ENCODE data around the gene TEX14.
"Not testable (repeated sequence)": the region's sequence is repeated elsewhere in the genome, so short reads cannot be mapped to it uniquely, and the experiment has no call there.

The TEX14 gene

DNA sequence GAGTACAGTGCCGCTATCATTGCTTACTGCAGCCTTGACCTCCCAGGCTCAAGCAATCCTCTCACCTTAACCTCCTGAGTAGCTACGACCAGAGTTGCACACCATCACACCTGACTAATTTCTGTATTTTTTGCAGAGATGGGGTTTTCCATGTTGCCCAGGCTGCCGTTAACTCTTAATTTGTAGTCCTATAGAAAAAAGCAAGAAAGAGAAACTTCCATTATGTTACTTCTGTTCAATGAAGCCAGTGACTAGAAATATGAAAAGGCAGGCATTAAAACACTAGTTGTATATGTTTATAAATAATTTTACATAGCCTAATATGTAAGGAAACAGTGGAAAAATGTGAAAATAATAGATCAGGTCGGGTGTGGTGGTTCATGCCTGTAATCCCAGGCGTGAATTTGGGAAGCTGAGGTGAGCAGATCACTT, 10.2 kb upstream of the TEX14 start:
- Mint-ChIP-seq H3K4me1 (ENCODE audit: low read depth) (no peaks in the 10 kb centered on the region), H3K27ac (no peak overlapping the region), H3K4me3 (no peak overlapping the region), H3K36me3 (peaks cover 4% of the 10 kb centered on the region), H3K9me3 (ENCODE audit: low read depth) (no peaks in the 10 kb centered on the region), H3K27me3 (no peaks in the 10 kb centered on the region)

GRCh38 chr17:58699771-58700170, 7.9 kb upstream of the TEX14 start:
- Mint-ChIP-seq H3K4me1 (ENCODE audit: low read depth) (peaks cover 6% of the 10 kb centered on the region), H3K27me3 (no peaks in the 10 kb centered on the region), H3K36me3 (peaks cover 3% of the 10 kb centered on the region), H3K27ac (no peak overlapping the region), H3K4me3 (no peak overlapping the region), H3K9me3 (ENCODE audit: low read depth) (no peaks in the 10 kb centered on the region)

- Mint-ChIP-seq H3K27me3 (no peaks in the 10 kb centered on the region), H3K4me3 (peak overlapping the region; percentile 65), H3K4me1 (ENCODE audit: low read depth) (peaks cover 29% of the 10 kb centered on the region), H3K27ac (no peak overlapping the region), H3K36me3 (peaks cover 4% of the 10 kb centered on the region), H3K9me3 (ENCODE audit: low read depth) (no peaks in the 10 kb centered on the region)
Measured at GRCh38 chr17:58694826-58695225, 3.0 kb upstream of the TEX14 start.

DNA sequence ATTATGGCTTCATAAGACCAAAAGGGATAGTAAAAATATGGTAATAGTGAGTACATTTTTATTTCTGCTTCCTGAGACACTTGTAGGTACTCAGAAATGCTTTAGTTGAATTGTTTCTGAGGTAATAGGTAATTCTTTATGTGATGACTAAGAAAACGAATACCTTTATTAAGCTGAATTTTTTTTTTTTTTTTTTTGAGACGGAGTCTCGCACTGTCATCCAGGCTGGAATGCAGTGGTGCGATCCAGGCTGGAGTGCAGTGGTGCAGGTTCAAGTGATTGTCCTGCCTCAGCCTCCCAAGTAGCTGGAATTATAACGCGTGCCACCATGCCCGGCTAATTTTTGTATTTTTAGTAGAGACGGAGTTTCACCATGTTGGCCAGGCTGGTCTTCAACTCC, 2.5 kb upstream of the TEX14 start:
- H3K4me3 Mint-ChIP-seq = peak overlapping the region; percentile 65

DNA sequence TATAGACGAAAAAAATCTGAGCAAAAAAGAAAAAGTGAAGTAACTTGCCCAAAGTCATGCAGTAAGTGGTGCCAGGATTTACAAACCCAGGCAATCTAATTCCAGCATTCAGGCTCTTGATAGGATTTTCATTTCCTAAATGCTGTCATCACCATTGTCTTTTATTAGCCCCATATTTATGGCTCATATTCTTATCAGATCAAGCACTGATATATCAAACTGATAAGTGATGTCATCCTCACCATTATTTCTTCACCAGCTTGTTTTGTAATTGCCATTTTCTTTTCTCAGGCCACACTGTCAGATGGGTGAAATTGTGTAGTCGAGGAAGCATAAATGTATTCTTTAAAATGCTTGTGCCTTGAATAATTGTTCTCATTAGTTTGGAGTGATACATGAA, 1.9 kb upstream of the TEX14 start:
- Mint-ChIP-seq H3K4me3 (peak overlapping the region; percentile 93), H3K9me3 (ENCODE audit: low read depth) (no peaks in the 10 kb centered on the region), H3K36me3 (peaks cover 4% of the 10 kb centered on the region), H3K27ac (peak overlapping the region; percentile 22), H3K27me3 (no peaks in the 10 kb centered on the region), H3K4me1 (ENCODE audit: low read depth) (peaks cover 29% of the 10 kb centered on the region)

More for the DNA sequence above, 2.5 kb upstream of the TEX14 start:
- peaks cover 4% of the 10 kb centered on the region for H3K36me3 Mint-ChIP-seq
- peaks cover 29% of the 10 kb centered on the region for H3K4me1 Mint-ChIP-seq (ENCODE audit: low read depth)
- H3K9me3 Mint-ChIP-seq (ENCODE audit: low read depth) = no peaks in the 10 kb centered on the region
- H3K27ac Mint-ChIP-seq = no peak overlapping the region
- no peaks in the 10 kb centered on the region for H3K27me3 Mint-ChIP-seq

DNA sequence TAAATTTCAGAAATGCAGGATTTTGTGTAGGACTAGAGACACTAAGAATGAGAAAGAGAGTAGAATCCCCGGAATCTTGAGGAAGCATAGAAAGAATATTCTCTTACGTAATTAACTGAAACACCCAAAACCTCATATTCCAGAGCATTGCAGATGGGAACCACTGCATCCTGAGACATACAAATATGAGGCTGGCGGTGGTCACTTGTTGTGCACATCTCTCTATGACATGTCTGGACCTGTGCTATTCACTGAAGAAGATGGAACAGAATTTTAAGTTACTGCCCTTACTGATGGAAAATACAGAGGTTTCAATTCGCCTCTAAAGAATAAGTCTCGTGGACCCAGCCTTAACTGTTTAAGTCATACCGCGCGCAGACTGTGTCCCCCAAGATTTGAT, 1.4 kb upstream of the TEX14 start:
- H3K27ac Mint-ChIP-seq = peak overlapping the region; percentile 85
- no peaks in the 10 kb centered on the region for H3K27me3 Mint-ChIP-seq
- peaks cover 29% of the 10 kb centered on the region for H3K4me1 Mint-ChIP-seq (ENCODE audit: low read depth)
- H3K36me3 Mint-ChIP-seq = peaks cover 4% of the 10 kb centered on the region
- no peaks in the 10 kb centered on the region for H3K9me3 Mint-ChIP-seq (ENCODE audit: low read depth)
- H3K4me3 Mint-ChIP-seq = peak overlapping the region; percentile 93

GRCh38 chr17:58692239-58693055, 602 bp upstream of the TEX14 start, which contains the start of gene RAD51C:
Gene RAD51C (plus strand): TSS chr17:58692602. CDS start chr17:58692644, 42 bp downstream.
- Mint-ChIP-seq H3K4me3 (peak within 1 kb of the TSS; percentile 93), H3K36me3 (peaks cover 4% of the 10 kb centered on the region), H3K9me3 (ENCODE audit: low read depth) (no peaks in the 10 kb centered on the region), H3K4me1 (ENCODE audit: low read depth) (peaks cover 29% of the 10 kb centered on the region), H3K27me3 (no peaks in the 10 kb centered on the region), H3K27ac (peak within 1 kb of the TSS; percentile 85)

DNA sequence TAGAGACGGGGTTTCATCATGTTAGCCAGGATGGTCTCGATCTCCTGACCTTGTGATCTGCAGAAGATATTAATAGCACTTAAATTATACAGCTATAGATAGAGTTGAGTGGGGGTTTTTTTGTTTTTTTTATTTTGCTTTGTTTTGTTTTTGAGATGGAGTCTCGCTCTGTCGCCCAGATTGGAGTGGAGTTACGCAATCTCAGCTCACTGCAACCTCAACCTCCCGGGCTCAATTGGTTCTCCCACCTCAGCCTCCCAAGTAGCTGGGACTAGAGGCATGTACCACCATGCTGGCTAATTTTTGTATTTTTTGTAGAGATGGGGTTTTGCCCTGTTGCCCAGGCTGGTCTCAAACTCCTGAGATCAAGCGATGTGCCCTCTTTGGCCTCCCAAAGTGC, 1.8 kb downstream of the TEX14 start:
- peaks cover 25% of the 10 kb centered on the region for H3K4me1 Mint-ChIP-seq (ENCODE audit: low read depth)
- not testable (repeated sequence) for H3K36me3 Mint-ChIP-seq; H3K4me3 Mint-ChIP-seq; H3K27ac Mint-ChIP-seq; H3K27me3 Mint-ChIP-seq; H3K9me3 Mint-ChIP-seq (ENCODE audit: low read depth)

DNA sequence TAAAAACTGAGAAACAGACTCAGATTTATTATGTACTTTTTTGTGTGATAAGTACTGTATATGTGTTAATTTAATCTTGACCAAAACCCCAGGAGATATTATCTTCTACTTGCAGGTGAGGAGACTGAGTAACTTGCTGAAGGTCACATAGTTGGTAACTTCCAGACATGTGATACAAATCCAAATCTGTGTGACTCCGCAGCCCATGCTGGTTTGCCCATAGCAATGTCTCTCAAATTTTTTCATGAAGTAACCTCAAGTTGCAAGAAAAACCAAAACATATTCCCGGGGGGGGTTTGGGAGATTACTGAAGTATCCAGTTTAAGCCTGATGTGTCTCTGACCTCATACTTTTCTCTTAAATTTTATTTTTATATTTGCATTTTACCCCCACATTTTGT, 3.3 kb downstream of the TEX14 start:
- Mint-ChIP-seq H3K27ac (no peak overlapping the region), H3K27me3 (no peaks in the 10 kb centered on the region), H3K9me3 (ENCODE audit: low read depth) (no peaks in the 10 kb centered on the region), H3K4me3 (no peak overlapping the region), H3K4me1 (ENCODE audit: low read depth) (peaks cover 13% of the 10 kb centered on the region), H3K36me3 (no peaks in the 10 kb centered on the region)

DNA sequence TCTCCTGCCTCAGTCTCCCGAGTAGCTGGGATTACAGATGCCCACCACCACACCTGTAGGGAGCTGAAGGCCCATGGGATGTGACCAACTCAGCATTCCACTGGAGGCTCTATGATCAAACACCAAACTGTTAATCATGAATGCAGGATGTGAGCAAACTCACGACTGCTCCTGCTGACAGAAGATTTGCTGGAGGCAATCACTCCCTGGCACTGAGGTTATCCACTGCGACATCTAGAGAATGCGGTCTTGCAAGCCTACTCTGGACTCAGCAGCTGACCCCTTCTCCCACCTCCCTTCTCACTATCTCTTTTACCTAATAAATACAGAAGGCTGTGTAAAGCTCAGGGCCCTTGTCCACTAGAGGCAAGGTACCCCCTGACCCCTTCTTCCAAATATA, 4.9 kb downstream of the TEX14 start:
- no peaks in the 10 kb centered on the region for H3K27me3 Mint-ChIP-seq
- H3K36me3 Mint-ChIP-seq = no peaks in the 10 kb centered on the region
- no peaks in the 10 kb centered on the region for H3K4me1 Mint-ChIP-seq (ENCODE audit: low read depth)
- no peak overlapping the region for H3K4me3 Mint-ChIP-seq
- H3K9me3 Mint-ChIP-seq (ENCODE audit: low read depth) = no peaks in the 10 kb centered on the region
- no peak overlapping the region for H3K27ac Mint-ChIP-seq

DNA sequence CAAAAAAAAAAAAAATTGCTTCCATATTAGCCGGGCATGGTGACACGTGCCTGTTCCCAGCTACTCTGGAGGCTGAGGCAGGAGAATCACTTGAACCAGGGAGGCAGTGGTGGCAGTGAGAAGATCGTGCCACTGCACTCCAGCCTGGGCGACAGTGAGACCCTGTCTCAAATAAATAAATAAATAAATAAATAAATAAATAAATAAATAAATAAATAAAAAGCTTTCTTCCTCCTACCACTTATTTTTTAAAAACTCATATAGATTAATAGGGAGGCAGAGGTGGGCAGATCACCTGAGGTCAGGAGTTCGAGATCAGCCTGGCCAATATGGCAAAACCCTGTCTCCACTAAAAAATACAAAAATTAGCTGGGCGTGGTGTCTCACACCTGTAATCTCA, 7.4 kb downstream of the TEX14 start:
- not testable (repeated sequence) for H3K9me3 Mint-ChIP-seq (ENCODE audit: low read depth); H3K4me3 Mint-ChIP-seq; H3K27ac Mint-ChIP-seq; H3K27me3 Mint-ChIP-seq; H3K36me3 Mint-ChIP-seq; H3K4me1 Mint-ChIP-seq (ENCODE audit: low read depth)

DNA sequence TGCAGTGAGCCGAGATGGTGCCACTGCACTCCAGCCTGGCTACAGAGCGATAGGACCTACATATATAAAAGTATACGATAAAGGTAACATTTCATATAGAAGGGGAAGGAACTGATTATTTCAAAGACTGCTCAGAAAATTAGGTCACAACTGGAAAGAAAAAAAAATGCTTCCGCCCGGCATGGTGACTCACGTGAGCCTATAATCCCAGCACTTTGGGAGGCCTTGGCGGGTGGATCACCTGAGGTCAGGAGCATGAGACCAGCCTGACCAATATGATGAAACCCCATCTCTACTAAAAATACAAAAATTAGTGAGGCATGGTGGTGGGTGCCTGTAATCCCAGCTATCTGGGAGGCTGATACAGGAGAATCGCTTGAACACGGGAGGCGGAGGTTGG, 7.8 kb downstream of the TEX14 start:
- no peaks in the 10 kb centered on the region for H3K36me3 Mint-ChIP-seq
- H3K4me3 Mint-ChIP-seq = no peak overlapping the region
- no peak overlapping the region for H3K27ac Mint-ChIP-seq
- H3K9me3 Mint-ChIP-seq (ENCODE audit: low read depth) = no peaks in the 10 kb centered on the region
- H3K27me3 Mint-ChIP-seq = no peaks in the 10 kb centered on the region
- H3K4me1 Mint-ChIP-seq (ENCODE audit: low read depth) = no peaks in the 10 kb centered on the region

DNA sequence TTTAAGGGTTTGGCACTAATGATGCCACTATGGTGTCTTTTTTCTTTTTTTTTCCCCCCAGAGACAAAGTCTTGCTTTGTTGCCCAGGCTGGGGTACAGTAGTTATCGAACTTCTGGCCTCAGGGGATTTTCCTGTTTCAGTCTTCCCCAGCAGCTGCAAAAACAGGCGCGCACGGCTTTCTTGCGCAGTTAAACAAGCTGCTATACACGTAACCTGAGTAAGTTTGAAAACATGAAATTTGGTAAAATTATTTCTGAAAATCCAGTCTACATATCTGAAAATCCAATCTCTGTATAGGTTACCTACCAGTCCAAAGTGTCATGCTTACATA, 11.8 kb downstream of the TEX14 start:
- peaks cover 3% of the 10 kb centered on the region for H3K27me3 Mint-ChIP-seq
- H3K36me3 Mint-ChIP-seq = no peaks in the 10 kb centered on the region
- no peak overlapping the region for H3K27ac Mint-ChIP-seq
- no peak overlapping the region for H3K4me3 Mint-ChIP-seq
- no peaks in the 10 kb centered on the region for H3K9me3 Mint-ChIP-seq (ENCODE audit: low read depth)
- no peaks in the 10 kb centered on the region for H3K4me1 Mint-ChIP-seq (ENCODE audit: low read depth)

- H3K9me3 Mint-ChIP-seq (ENCODE audit: low read depth) = no peaks in the 10 kb centered on the region
- H3K36me3 Mint-ChIP-seq = no peaks in the 10 kb centered on the region
- H3K4me1 Mint-ChIP-seq (ENCODE audit: low read depth) = no peaks in the 10 kb centered on the region
- H3K27ac Mint-ChIP-seq = no peak overlapping the region
- H3K27me3 Mint-ChIP-seq = peaks cover 3% of the 10 kb centered on the region
- H3K4me3 Mint-ChIP-seq = no peak overlapping the region
Measured at GRCh38 chr17:58679263-58680037, 12.4 kb downstream of the TEX14 start.

- not testable (repeated sequence) for H3K27ac Mint-ChIP-seq; H3K4me3 Mint-ChIP-seq; H3K4me1 Mint-ChIP-seq (ENCODE audit: low read depth); H3K27me3 Mint-ChIP-seq; H3K36me3 Mint-ChIP-seq; H3K9me3 Mint-ChIP-seq (ENCODE audit: low read depth)
Measured at GRCh38 chr17:58678287-58678686, 13.6 kb downstream of the TEX14 start.

All from activated naive CD8-positive, alpha-beta T cell (primary cell).